ENCODE measurements around the gene DIS3L2. TPM values are rescaled to one million over a fixed set of nuclear protein-coding genes. Genes with fewer than 3 reads are reported as not detected.
"Not testable (repeated sequence)": the region's sequence is repeated elsewhere in the genome, so short reads cannot be mapped to it uniquely, and the experiment has no call there.

DIS3L2 gene
- total RNA-seq, 1 donor from 2014 or later = 20.6 TPM

- Histone ChIP-seq H3K4me3 (no peak overlapping the region), H3K27me3 (no peaks in the 10 kb centered on the region), H3K9me3 (peaks cover 0 to 7% of the 10 kb centered on the region in 2 donors), H3K4me1 (no peaks in the 10 kb centered on the region), H3K27ac (no peak overlapping the region), H3K36me3 (peaks cover 13 to 15% of the 10 kb centered on the region in 2 donors)
- intact Hi-C loops (cut with DNase I) = no loop called here
- peak in 1 of 2 donors; percentile 58 for DNase-seq (ENCODE audit: low spot score in 2 of 2)
- no peak for TF ChIP-seq CTCF (IDR thresholded peaks at IDR 0.05)
Observed at GRCh38 chr2:232336241-232336736, 374.8 kb downstream of the DIS3L2 start.

- Histone ChIP-seq H3K9me3 (peaks cover 0 to 7% of the 10 kb centered on the region in 2 donors), H3K4me3 (no peak overlapping the region), H3K4me1 (no peaks in the 10 kb centered on the region), H3K27ac (no peak overlapping the region), H3K27me3 (no peaks in the 10 kb centered on the region), H3K36me3 (peaks cover 13 to 15% of the 10 kb centered on the region in 2 donors)
- intact Hi-C loops (cut with DNase I) = no loop called here
- DNase-seq (ENCODE audit: low spot score in 2 of 2) = peak in 1 of 2 donors; percentile 50
- TF ChIP-seq CTCF (IDR thresholded peaks at IDR 0.05) = no peak
Observed at GRCh38 chr2:232336981-232337720, 375.6 kb downstream of the DIS3L2 start.

DNA sequence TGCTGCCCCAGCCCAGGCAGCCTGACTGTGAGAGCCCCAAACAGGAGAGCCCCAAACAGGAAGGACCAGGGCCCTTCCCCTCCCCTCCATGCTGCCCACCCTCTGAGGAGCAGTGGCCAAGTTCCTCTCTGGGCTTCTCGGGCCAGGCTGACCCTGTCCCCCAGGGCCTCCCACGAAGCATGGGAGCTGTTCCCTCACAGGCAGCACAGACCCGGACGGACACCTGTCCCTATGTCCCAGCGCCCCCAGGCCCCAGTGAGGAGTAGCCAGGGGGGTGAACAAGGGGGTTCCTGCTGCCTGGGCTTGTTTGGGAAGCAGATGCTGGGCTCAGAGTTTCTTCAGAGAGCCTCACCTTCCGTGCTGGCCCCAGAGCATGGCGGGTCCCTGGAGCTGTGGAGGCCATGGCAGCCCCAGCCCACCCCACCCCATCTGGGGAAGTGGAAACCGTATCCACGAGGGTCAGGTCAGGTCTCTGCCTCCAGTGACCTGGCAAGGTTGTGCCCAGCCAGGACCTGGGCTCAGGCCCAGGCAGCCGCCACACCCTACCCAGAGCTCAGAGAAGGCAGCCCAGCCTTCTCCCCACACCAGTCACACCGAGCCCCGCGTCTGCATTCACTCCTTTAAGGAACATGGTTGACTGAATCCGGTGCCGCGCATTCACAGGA, 376.7 kb downstream of the DIS3L2 start:
- intact Hi-C loops (cut with DNase I); H3K4me3 ChIP-seq; H3K9me3 ChIP-seq; H3K27ac ChIP-seq; H3K27me3 ChIP-seq; H3K4me1 ChIP-seq: not testable (repeated sequence)
- peak in 1 of 2 donors; percentile 21 for DNase-seq (ENCODE audit: low spot score in 2 of 2)
- peaks cover 13 to 15% of the 10 kb centered on the region in 2 donors for H3K36me3 ChIP-seq

- no peaks in the 10 kb centered on the region for H3K4me1 ChIP-seq
- H3K27ac ChIP-seq = no peak overlapping the region
- no peak overlapping the region for H3K4me3 ChIP-seq
- peaks cover 0 to 7% of the 10 kb centered on the region in 2 donors for H3K9me3 ChIP-seq
- no peak for DNase-seq (ENCODE audit: low spot score in 2 of 2)
- intact Hi-C loops (cut with DNase I) = no loop called here
- no peak for TF ChIP-seq CTCF (IDR thresholded peaks at IDR 0.05)
- H3K36me3 ChIP-seq = peaks cover 12 to 13% of the 10 kb centered on the region in 2 donors
- H3K27me3 ChIP-seq = no peaks in the 10 kb centered on the region
Observed at GRCh38 chr2:232338759-232339106, 377.2 kb downstream of the DIS3L2 start.

DNA sequence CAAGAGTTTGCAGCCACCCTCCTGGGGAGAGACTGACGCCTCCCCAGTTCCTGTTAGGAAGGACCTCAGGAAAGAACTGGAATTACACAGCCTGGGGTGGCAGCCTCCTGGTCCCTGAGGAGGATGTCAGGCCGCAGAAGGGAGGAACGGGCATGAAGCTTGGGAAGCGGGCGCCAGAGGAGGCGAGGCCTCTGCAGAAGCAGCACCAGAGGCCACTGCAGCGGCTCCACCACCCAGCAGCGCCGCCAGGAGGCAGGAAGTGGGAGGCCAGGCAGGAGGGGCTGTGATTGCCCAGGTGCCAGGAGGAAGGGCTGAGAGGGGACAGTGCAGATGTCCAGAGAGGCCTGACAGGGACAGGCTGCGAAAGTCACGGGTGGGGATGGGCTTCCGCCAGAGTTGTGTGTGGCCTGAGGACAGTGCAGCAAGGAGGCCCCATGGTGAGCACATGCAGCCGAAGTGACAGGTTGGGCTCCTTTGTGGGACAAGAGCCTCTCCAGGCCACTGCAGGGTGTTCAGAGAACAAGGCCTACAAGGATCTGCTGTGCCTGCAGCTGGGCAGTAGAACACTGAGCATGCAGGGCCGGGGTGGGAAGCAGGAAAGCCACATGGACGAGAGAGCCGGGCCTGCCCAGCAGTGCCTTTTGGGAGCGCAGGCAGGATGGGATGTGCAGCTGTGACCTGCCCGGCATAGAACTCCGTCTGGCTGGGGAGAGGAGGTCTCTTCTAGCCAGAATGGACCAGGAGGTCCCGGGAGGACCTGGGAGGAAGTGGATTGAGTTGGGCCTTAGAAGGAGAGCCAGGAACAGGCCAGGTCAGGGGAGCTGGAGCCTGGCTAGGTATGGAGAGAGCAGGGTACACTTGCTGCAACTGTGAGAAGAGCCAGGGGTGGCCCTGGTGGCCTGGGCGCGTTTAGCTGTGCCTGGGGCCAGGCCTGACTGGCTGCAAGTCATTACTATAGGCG, 377.9 kb downstream of the DIS3L2 start:
- intact Hi-C loops (cut with DNase I) = no loop called here
- H3K9me3 ChIP-seq = peaks cover 0 to 10% of the 10 kb centered on the region in 2 donors
- H3K36me3 ChIP-seq = peaks cover 5 to 13% of the 10 kb centered on the region in 2 donors
- H3K4me3 ChIP-seq = no peak overlapping the region
- no peak for TF ChIP-seq CTCF (IDR thresholded peaks at IDR 0.05)
- no peak for DNase-seq (ENCODE audit: low spot score in 2 of 2)
- H3K27me3 ChIP-seq = no peaks in the 10 kb centered on the region
- no peaks in the 10 kb centered on the region for H3K4me1 ChIP-seq
- no peak overlapping the region for H3K27ac ChIP-seq

All from ascending aorta (tissue), 2 donors.